Effector CD8-positive, alpha-beta T cell (primary cell): ENCODE results near the gene NAB1.
"Not testable (repeated sequence)": the region's sequence is repeated elsewhere in the genome, so short reads cannot be mapped to it uniquely, and the experiment has no call there.

Source experiments
- DNase-seq: peaks from one replicate; lab custom pipeline; 2025; lab: John Stamatoyannopoulos, UW
- total RNA-seq, 4 experiments: gene quantifications; one replicate each; lab custom pipeline; 2026; lab: John Stamatoyannopoulos, UW

The NAB1 gene
- total RNA-seq: 38.0 to 74.5 (median 52.9) reads per million in 4 experiments

- DNase-seq: peak; percentile 56
Observed at GRCh38 chr2:190649035-190649797, at the start of gene NAB1. Gene NAB1 (plus strand): TSS chr2:190649083. CDS start chr2:190659177, 10,094 bp downstream.

GRCh38 chr2:190599546-190600220 lies 49.2 kb upstream of the NAB1 start:
- no peak for DNase-seq

GRCh38 chr2:190600293-190601103 lies 48.4 kb upstream of the NAB1 start:
- no peak for DNase-seq

GRCh38 chr2:190603374-190603773 lies 45.5 kb upstream of the NAB1 start:
- no peak for DNase-seq

- no peak for DNase-seq
Observed at GRCh38 chr2:190607014-190607597, 41.8 kb upstream of the NAB1 start.

- DNase-seq: no peak
Observed at GRCh38 chr2:190607657-190608357, 41.1 kb upstream of the NAB1 start.

GRCh38 chr2:190608863-190609262 lies 40.0 kb upstream of the NAB1 start:
- not testable (repeated sequence) for DNase-seq

GRCh38 chr2:190609397-190609796 lies 39.5 kb upstream of the NAB1 start:
- DNase-seq: not testable (repeated sequence)

GRCh38 chr2:190610528-190610927 lies 38.4 kb upstream of the NAB1 start:
- DNase-seq: not testable (repeated sequence)

GRCh38 chr2:190615555-190616200 lies 33.2 kb upstream of the NAB1 start:
- no peak for DNase-seq

- DNase-seq: no peak
Observed at GRCh38 chr2:190618030-190618429, 30.9 kb upstream of the NAB1 start.

- no peak for DNase-seq
Observed at GRCh38 chr2:190625691-190626090, 23.2 kb upstream of the NAB1 start.

- no peak for DNase-seq
Observed at GRCh38 chr2:190626641-190627210, 22.2 kb upstream of the NAB1 start.

- DNase-seq: no peak
Observed at GRCh38 chr2:190627448-190628412, 21.2 kb upstream of the NAB1 start.

- DNase-seq: no peak
Observed at GRCh38 chr2:190628591-190629319, 20.1 kb upstream of the NAB1 start.

- no peak for DNase-seq
Observed at GRCh38 chr2:190634381-190634780, 14.5 kb upstream of the NAB1 start.

GRCh38 chr2:190635781-190636180 lies 13.1 kb upstream of the NAB1 start:
- DNase-seq: no peak

- no peak for DNase-seq
Observed at GRCh38 chr2:190636361-190636760, 12.5 kb upstream of the NAB1 start.
